Measurements from ENCODE around the gene ACTRT2.

Gene ACTRT2

DNA sequence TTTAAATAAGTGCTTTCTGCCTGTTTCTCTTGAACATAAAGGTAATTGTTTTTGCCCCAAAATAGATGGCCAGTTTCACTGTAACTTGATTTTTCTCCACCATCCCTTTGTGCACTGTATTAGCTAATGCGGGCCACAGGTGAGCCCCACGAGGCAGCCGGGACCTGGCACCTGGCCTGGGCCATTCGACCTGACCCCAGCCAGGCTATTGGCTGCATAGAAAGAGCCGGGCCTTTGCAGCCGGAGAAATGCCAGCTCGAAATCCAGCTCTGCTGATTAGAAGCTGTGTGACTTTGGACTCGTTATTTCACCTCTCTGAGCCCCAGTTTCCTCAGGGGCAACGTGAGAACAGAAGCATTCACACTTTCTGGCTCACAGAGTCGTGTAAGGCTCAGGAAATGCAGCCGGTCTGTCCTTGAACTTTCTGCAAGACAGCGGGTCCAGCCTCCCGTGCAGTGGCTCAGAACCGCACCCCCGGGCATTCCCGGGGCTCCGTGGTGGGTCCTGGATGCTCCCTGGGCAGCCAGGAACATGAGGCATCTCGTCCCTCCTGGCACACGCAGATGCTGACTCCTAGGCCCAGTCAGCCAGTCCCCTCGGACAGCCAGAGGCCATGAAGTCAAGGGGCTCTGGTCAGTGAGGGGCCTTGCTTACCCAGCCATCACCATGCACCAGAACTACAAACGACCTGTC is 37.4 kb upstream of the ACTRT2 start:
- no peak for DNase-seq (ENCODE audit: low read depth in 2 of 2)

- no peak for DNase-seq (ENCODE audit: low read depth in 2 of 2)
Observed at GRCh38 chr1:2984399-2985061, 36.7 kb upstream of the ACTRT2 start.

- no peak for DNase-seq (ENCODE audit: low read depth in 2 of 2)
Observed at GRCh38 chr1:2985067-2985561, 36.2 kb upstream of the ACTRT2 start.

- no peak for DNase-seq (ENCODE audit: low read depth in 2 of 2)
Observed at GRCh38 chr1:2985694-2986548, 35.3 kb upstream of the ACTRT2 start.

- no peak for DNase-seq (ENCODE audit: low read depth in 2 of 2)
Observed at GRCh38 chr1:2986549-2987305, 34.5 kb upstream of the ACTRT2 start.

- no peak for DNase-seq (ENCODE audit: low read depth in 2 of 2)
Observed at GRCh38 chr1:2987773-2988172, 33.5 kb upstream of the ACTRT2 start.

DNA sequence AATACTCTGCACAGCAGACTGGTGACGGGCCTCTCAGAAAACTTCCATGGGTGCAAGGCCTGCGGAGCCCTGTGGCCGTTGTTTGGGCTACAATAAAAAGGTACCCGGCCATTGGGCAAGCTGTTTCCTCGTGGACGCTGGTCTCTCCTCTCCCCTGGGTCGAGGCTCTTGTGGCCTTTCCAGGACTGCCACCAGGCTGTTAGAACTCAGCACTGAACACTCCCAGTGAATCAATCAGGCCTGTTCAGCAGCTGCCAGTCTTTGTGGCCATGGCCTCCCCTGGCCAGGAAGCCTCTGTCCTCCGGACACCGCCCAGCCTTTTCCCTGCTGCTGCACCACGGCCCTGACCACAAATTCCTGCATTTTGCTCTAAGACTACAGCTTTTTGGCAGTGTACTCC is 33.0 kb upstream of the ACTRT2 start:
- DNase-seq (ENCODE audit: low read depth in 2 of 2), result no peak

DNA sequence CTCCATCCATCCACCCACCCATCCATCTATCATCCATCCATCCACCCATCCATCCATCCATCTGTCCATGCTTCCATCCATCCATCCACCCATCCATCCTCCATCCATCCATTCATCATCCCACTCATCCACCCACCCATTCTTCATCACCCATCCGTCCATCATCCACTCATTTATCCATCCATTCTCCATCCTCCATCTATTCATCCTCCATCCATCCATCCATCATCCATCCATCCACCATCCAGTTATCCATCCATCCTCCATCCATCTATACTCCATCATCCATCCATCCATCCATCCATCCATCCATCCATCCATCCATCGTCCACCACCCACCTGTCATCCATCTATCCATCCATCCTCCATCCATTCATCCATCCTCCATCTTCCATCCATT is 32.1 kb upstream of the ACTRT2 start:
- no peak for DNase-seq (ENCODE audit: low read depth in 2 of 2)

- DNase-seq (ENCODE audit: low read depth in 2 of 2), result no peak
Observed at GRCh38 chr1:2989976-2990375, 31.3 kb upstream of the ACTRT2 start.

GRCh38 chr1:2990376-2991115 is 30.7 kb upstream of the ACTRT2 start:
- no peak for DNase-seq (ENCODE audit: low read depth in 2 of 2)

- DNase-seq (ENCODE audit: low read depth in 2 of 2), result no peak
Observed at GRCh38 chr1:2991753-2992495, 29.3 kb upstream of the ACTRT2 start.

DNA sequence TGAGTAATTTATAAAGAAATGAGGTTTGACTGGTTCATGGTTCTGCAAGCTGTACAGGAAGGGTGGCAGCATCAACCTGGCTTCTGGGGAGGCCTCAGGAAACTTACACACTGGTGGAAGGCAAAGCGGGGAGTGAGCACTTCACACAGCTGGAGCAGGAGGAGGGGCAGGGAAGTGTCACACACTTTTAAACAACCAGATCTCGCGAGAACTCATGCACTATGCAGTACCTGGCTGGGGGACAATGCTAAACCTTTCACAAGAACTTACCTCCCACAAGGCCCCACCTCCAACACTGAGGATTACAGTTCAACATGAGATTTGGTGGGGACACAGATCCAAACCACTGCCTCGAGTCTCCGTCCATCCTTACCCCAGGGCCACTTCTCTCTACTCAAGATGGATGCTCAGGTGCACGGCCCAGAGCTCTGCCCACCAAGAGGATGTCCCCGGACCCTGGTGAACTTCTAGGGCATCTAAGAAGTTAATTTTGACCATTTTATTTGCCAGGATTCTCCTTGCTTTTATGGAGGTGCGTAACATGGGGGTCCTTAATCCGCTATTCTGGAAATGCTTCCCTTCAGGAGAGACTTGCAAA is 22.7 kb upstream of the ACTRT2 start:
- DNase-seq (ENCODE audit: low read depth in 2 of 2), result no peak

DNA sequence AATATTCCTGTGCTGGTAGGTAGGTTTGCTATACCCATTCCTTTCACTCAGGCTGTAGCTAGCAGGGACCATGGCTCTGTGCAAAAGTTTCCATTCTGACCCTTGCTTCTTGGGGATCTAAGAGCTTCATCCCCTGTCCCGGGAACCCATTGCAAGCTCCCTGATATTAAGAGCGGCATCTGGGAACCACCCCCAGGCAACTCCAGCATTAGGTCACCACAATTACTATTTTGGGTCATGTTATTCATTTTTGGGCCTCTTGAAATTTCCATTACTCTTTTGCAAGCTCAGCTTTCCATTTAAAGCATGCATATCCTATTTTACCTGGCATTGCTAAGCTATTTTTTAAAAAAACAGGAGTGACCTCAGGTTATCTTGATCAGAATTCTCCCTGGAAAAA is 22.1 kb upstream of the ACTRT2 start:
- DNase-seq (ENCODE audit: low read depth in 2 of 2), result no peak

DNA sequence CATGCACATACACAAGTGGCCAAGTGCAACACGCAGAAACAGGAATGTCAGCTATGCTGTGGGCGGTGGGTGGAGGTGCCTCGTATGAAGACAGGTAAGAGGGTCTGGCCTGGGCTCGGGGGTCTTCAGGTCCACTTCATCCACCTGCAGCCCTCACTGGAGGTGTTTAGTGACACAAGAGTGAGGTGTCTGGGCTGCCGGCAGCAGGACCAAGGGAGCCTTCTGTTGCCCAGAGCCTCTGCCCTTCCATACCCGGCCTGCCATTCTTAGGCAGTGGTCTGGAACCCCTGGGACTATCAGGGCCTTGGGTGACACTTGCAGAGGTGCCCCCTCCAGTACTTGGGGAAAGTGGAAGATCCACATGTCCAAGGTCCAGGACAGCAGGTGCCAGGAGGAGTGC is 21.7 kb upstream of the ACTRT2 start:
- DNase-seq (ENCODE audit: low read depth in 2 of 2), result no peak

GRCh38 chr1:3000214-3000613 is 21.1 kb upstream of the ACTRT2 start:
- no peak for DNase-seq (ENCODE audit: low read depth in 2 of 2)

DNA sequence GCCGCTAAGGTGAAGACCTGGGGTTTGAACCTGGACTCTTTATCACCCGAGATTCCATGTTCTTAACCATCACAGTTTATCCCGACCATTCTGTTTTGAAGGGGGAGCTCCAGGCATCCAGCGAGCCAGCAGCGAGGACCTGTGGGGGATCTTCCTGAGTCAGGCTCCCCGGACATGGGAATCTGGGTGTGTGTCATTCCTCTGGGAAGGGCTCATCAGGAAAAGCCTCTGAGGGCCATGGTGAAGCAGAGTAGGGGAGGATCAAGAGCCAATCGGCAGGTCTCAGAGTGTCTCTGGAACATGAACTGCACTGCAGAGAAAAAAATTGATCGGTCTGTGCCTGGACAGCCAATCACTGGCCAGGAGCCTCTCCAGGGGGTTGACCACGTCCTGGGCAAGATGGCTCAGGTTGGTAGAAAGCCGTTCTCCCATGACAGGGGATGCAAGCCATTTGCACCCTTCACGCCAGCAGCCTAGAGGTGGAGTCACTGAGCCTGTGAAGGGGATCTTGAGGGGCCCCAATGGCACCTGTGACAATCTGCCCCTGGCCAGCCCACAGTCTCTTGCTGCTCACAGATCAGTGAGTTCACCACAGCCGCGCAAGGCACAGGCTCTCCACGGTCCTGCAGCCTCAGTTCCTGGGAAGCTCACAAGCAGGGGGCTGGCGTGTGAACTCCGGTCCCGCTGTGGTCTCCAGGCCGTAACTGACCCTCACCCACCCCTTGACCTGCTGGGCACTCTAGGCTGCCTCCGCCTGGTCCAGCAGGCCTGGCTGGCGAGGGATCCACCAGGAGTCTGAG is 20.4 kb upstream of the ACTRT2 start:
- no peak for DNase-seq (ENCODE audit: low read depth in 2 of 2)

- no peak for DNase-seq (ENCODE audit: low read depth in 2 of 2)
Observed at GRCh38 chr1:3001471-3002348, 19.6 kb upstream of the ACTRT2 start.

GRCh38 chr1:3002349-3003038 is 18.8 kb upstream of the ACTRT2 start:
- DNase-seq (ENCODE audit: low read depth in 2 of 2), result no peak
